Endothelial cell of umbilical vein (primary cell): ENCODE results near the gene NTMT2.

Experiments used
- CTCF ChIP-seq, 2 donors: IDR thresholded peaks; 1 replicate in 1 of 2; 2 replicates in 1 of 2; pipeline ENCODE4 v1.5.1; 2011; ENCODE audit warnings: low read length in 2 of 2, mild to moderate bottlenecking in 2 of 2, moderate library complexity in 2 of 2, control low read depth in 1 of 2, inconsistent platforms in 1 of 2, low read depth in 1 of 2; ENCODE audit not compliant: insufficient read depth in 1 of 2; ENCODE audit errors: extremely low read depth in 1 of 2
- EZH2 ChIP-seq: IDR thresholded peaks from 2 replicates; pipeline ENCODE4 v1.6.1; 2012; ENCODE audit warnings: borderline replicate concordance, low read depth, mild to moderate bottlenecking, moderate library complexity, low read length, inconsistent platforms; ENCODE audit not compliant: severe bottlenecking
- FOS ChIP-seq: IDR thresholded peaks from 2 replicates; pipeline ENCODE4 v1.6.1; 2011; ENCODE audit warnings: mild to moderate bottlenecking, low read length, moderate library complexity, borderline replicate concordance; ENCODE audit not compliant: insufficient read depth
- JUN ChIP-seq: IDR thresholded peaks from 2 replicates; pipeline ENCODE4 v1.6.1; 2011; ENCODE audit warnings: borderline replicate concordance, low read depth; ENCODE audit not compliant: insufficient read length, insufficient read depth
- MAX ChIP-seq: IDR thresholded peaks from 2 replicates; pipeline ENCODE4 v1.6.1; 2011; ENCODE audit not compliant: insufficient read depth, insufficient read length
- MYC ChIP-seq: IDR thresholded peaks from one replicate; pipeline ENCODE4 v1.6.1; 2011; ENCODE audit warnings: mild to moderate bottlenecking, low read depth, low read length
- POLR2A ChIP-seq: IDR thresholded peaks from 2 replicates; pipeline ENCODE4 v1.6.1; 2012; ENCODE audit warnings: low read depth, mild to moderate bottlenecking, control low read depth, low read length
- POLR2AphosphoS5 ChIP-seq: IDR thresholded peaks from 2 replicates; pipeline ENCODE4 v1.6.1; 2012; ENCODE audit warnings: low read depth, mild to moderate bottlenecking, control low read depth, low read length, moderate library complexity; ENCODE audit not compliant: insufficient read depth

- TF ChIP-seq POLR2A (no peak), JUN (no peak), POLR2AphosphoS5 (no peak), CTCF (IDR thresholded peaks at IDR 0.05; ENCODE audit: extremely low read depth in 1 of 2, insufficient read depth in 1 of 2, low read depth in 1 of 2, low read length in 2 of 2) (no peak), EZH2 (no peak), MAX (no peak), MYC (no peak), FOS (no peak)
Measured at GRCh38 chr1:170131450-170131849, 14.3 kb upstream of the NTMT2 start.
